Caki2 (cell line): ENCODE data around the gene CTNND2. TPM values are rescaled to one million over a fixed set of nuclear protein-coding genes. Genes with fewer than 3 reads are reported as not detected.
"Not testable (repeated sequence)": the region's sequence is repeated elsewhere in the genome, so short reads cannot be mapped to it uniquely, and the experiment has no call there.

Experiments used
- DNase-seq: peaks from one replicate; pipeline ENCODE4 v3.0.0-alpha.2; 2015; ENCODE audit warnings: low read depth
- in situ Hi-C: cut with HindIII; loops from 2 replicates; pipeline ENCODE4 v1.10.0; 2016; ENCODE audit warnings: low sequenced_read_pairs, low pct_unique_long_range_greater_than_20kb, mixed read lengths
- total RNA-seq: library from RNA; depleted of rRNA; stranded (reverse); fragments of >200 nt; shearing (Covaris generic); gene quantifications from 2 replicates; pipeline ENCODE4 v1.2.3, GENCODE V29; 2014; ENCODE audit warnings: low replicate concordance

The CTNND2 gene
- total RNA-seq, 1 experiment from 2014 or later = not detected

- no peak for DNase-seq
- in situ Hi-C loops = no loop called here
Observed at GRCh38 chr5:11640158-11640873, 263.9 kb downstream of the CTNND2 start.

- DNase-seq = no peak
- in situ Hi-C loops = no loop called here
Observed at GRCh38 chr5:11622785-11623184, 281.5 kb downstream of the CTNND2 start.

- in situ Hi-C loops = no loop called here
Observed at GRCh38 chr5:11620172-11620571, 284.1 kb downstream of the CTNND2 start.

GRCh38 chr5:11619339-11620024 lies 284.8 kb downstream of the CTNND2 start:
- in situ Hi-C loops = no loop called here
- DNase-seq = peak; percentile 3

More at GRCh38 chr5:11620172-11620571, 284.1 kb downstream of the CTNND2 start:
- DNase-seq = no peak

- in situ Hi-C loops = no loop called here
- DNase-seq = no peak
Observed at GRCh38 chr5:11617080-11617479, 287.2 kb downstream of the CTNND2 start.

- in situ Hi-C loops, DNase-seq: not testable (repeated sequence)
Observed at GRCh38 chr5:11616624-11617023, 287.6 kb downstream of the CTNND2 start.

GRCh38 chr5:11611011-11611410 lies 293.2 kb downstream of the CTNND2 start:
- in situ Hi-C loops = no loop called here
- DNase-seq = no peak

- no peak for DNase-seq
- in situ Hi-C loops = no loop called here
Observed at GRCh38 chr5:11609570-11610303, 294.5 kb downstream of the CTNND2 start.

- in situ Hi-C loops = no loop called here
- no peak for DNase-seq
Observed at GRCh38 chr5:11608530-11608929, 295.7 kb downstream of the CTNND2 start.

GRCh38 chr5:11607944-11608483 lies 296.2 kb downstream of the CTNND2 start:
- in situ Hi-C loops = no loop called here
- no peak for DNase-seq

GRCh38 chr5:11602298-11602697 lies 301.9 kb downstream of the CTNND2 start:
- in situ Hi-C loops = no loop called here
- no peak for DNase-seq

GRCh38 chr5:11599499-11599898 lies 304.7 kb downstream of the CTNND2 start:
- in situ Hi-C loops = no loop called here
- DNase-seq = no peak

GRCh38 chr5:11596657-11597071 lies 307.6 kb downstream of the CTNND2 start:
- no peak for DNase-seq
- in situ Hi-C loops = no loop called here

GRCh38 chr5:11596185-11596584 lies 308.1 kb downstream of the CTNND2 start:
- in situ Hi-C loops = no loop called here
- DNase-seq = no peak

GRCh38 chr5:11595045-11595444 lies 309.2 kb downstream of the CTNND2 start:
- no peak for DNase-seq
- in situ Hi-C loops = no loop called here

- in situ Hi-C loops = no loop called here
Observed at GRCh38 chr5:11594021-11594420, 310.2 kb downstream of the CTNND2 start.

GRCh38 chr5:11590475-11590874 lies 313.8 kb downstream of the CTNND2 start:
- in situ Hi-C loops = no loop called here
- DNase-seq = no peak

More at GRCh38 chr5:11594021-11594420, 310.2 kb downstream of the CTNND2 start:
- DNase-seq = no peak

GRCh38 chr5:11588803-11589202 lies 315.4 kb downstream of the CTNND2 start:
- in situ Hi-C loops = no loop called here
- no peak for DNase-seq

GRCh38 chr5:11584017-11584416 lies 320.2 kb downstream of the CTNND2 start:
- in situ Hi-C loops = no loop called here
- DNase-seq = no peak
